ENCODE data around the gene MPC1.

MPC1 gene

DNA sequence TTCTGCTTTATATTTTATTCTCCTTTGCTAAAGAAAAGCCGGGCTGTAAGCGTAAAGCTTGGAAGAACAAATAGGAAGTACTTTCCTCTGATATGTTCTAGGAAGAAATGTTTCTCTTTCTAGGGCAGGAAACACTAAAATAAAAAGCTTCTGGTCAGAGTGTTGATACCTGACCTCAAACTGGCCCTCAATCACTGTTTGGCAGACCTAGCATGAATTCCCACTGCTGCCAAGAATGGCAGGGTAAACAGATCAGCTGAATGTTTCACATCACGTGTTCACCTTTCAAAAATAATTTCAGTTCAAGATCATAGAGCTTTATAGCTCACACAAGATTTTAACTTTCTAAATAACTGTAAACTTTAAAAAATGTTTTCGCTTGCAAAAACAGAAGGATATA lies 2.9 kb downstream of the MPC1 start:
- no peak for DNase-seq (ENCODE audit: extremely low read depth, low read depth)
- TF ChIP-seq, protein P1, sequence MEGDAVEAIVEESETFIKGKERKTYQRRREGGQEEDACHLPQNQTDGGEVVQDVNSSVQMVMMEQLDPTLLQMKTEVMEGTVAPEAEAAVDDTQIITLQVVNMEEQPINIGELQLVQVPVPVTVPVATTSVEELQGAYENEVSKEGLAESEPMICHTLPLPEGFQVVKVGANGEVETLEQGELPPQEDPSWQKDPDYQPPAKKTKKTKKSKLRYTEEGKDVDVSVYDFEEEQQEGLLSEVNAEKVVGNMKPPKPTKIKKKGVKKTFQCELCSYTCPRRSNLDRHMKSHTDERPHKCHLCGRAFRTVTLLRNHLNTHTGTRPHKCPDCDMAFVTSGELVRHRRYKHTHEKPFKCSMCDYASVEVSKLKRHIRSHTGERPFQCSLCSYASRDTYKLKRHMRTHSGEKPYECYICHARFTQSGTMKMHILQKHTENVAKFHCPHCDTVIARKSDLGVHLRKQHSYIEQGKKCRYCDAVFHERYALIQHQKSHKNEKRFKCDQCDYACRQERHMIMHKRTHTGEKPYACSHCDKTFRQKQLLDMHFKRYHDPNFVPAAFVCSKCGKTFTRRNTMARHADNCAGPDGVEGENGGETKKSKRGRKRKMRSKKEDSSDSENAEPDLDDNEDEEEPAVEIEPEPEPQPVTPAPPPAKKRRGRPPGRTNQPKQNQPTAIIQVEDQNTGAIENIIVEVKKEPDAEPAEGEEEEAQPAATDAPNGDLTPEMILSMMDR (IDR thresholded peaks at IDR 0.05; ENCODE audit: low read depth, low read length), result no peak

DNA sequence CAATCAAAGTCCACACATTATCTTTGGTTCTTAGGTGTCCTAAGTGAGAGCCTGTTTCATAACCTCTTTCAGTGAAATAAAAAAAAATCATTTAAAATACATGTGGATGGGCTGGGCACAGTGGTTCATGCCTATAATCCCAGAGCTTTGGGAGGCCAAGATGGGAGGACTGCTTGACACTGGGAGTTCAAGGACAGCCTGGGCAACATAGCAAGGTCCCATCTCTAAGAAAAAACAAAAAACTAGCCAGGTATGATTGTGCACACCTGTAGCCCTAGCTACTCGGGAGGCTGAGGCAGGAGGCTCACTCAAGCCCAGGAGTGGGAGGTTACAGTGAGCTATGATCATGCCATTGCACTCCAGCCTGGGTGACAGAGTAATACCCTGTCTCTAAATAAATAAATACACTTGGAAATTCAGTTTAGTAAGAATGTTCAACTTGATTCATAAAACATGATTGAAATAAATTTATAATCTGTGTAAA lies 3.6 kb downstream of the MPC1 start:
- no peak for DNase-seq (ENCODE audit: extremely low read depth, low read depth)
- TF ChIP-seq, protein P1 (IDR thresholded peaks at IDR 0.05; ENCODE audit: low read depth, low read length), result no peak

DNA sequence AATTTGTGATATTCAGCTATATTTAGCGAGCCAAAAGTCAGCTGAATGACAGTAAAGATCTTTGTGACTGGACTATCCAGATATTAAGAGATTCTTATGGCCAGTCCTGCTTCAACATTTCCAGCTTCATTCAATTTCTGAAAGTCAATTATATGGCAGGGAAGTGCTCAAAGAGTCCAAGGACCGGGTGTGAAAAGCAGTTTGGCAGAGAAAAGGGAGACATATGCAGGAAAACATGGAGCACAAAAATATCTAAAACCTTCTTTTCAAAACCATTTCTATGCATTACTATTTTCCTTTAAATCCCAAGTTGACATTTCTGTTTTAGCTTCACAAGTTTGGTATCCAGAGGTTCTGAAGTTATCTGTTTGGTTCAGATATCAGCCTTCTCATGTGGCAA lies 5.0 kb downstream of the MPC1 start:
- DNase-seq (ENCODE audit: extremely low read depth, low read depth), result no peak
- TF ChIP-seq, protein P1 (IDR thresholded peaks at IDR 0.05; ENCODE audit: low read depth, low read length), result no peak

DNA sequence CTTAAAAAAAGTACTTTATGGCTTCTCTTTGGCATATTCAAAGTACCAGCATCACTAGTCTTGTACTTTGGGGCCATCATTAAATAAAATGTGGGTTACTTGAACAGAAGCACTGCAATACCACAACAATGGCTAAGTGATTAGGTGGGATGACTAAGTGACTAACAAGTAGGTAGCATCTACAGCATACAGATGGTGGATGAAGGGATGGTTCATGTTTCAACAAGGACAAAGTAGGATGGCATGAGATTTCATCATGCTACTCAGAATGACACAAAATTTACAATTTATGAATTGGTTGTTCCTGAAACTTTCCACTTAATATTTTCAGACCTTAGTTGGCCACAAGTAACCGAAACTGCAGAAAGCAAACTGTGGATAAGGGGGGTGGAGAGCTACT lies 7.7 kb downstream of the MPC1 start:
- TF ChIP-seq, protein P1 (IDR thresholded peaks at IDR 0.05; ENCODE audit: low read depth, low read length), result no peak
- no peak for DNase-seq (ENCODE audit: extremely low read depth, low read depth)

DNA sequence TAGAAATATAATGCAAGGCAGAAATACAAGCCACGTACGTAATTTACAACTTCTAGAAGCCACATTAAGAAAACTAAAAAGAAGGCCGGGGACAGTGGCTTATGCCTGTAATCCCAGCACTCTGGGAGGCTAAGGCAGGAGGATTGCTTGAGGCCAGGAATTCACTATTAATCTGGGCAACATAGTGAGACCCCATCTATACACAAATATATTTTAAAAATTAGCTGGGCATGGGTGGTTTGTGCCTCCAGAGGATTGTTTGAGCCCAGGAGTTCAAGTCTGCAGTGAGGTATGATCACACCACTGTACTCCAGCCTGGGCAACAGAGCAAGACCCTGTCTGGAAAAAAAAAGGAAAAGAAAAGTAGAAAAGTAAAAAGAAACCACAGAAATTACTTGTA lies 12.3 kb downstream of the MPC1 start:
- TF ChIP-seq, protein P1 (IDR thresholded peaks at IDR 0.05; ENCODE audit: low read depth, low read length), result no peak
- DNase-seq (ENCODE audit: extremely low read depth, low read depth), result no peak

DNA sequence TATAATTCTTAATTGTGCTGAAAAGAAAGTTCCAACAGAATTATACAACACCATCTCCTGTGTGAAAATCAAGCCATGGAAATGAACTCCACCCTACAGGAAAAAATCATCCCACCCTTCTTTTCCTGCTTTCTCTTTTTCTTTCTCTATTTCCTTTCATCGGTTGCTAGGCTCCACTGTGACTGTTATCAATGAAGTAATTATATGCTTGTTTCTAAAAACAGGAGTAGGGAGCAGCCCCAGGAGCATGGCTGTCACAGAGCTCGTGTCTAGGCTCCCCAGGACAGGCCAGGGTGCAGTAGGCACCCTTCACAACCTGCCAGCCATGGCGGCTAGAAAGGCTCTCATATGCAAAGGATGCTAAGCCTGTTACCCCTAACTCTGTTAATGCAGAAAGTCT lies 13.0 kb downstream of the MPC1 start:
- TF ChIP-seq, protein P1 (IDR thresholded peaks at IDR 0.05; ENCODE audit: low read depth, low read length), result no peak
- DNase-seq (ENCODE audit: extremely low read depth, low read depth), result no peak

DNA sequence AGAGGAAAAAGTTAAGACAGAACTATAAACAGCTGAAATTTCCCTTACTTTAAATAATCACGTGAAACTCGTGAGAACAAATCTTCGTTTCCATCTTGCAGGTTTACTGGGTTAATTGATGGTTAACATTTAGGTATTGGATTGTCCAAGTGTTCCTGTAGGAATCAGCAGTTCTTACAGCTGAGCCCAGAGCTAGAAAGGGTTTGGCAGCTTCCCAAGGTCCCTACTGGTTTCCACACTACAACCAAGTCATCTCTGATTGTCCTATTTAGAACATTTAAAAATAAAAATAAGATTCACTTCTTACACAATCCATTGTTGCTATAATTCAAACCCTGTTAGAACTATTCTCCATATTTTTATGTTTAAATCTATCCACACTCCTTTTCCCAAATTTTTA lies 15.8 kb downstream of the MPC1 start:
- no peak for DNase-seq (ENCODE audit: extremely low read depth, low read depth)
- TF ChIP-seq, protein P1 (IDR thresholded peaks at IDR 0.05; ENCODE audit: low read depth, low read length), result no peak
